ENCODE measurements around the gene VSNL1.
"Not testable (repeated sequence)": the region's sequence is repeated elsewhere in the genome, so short reads cannot be mapped to it uniquely, and the experiment has no call there.

The VSNL1 gene

GRCh38 chr2:17557596-17557995 is 17.1 kb downstream of the VSNL1 start:
- H3K27me3 Mint-ChIP-seq = no peaks in the 10 kb centered on the region
- no peak overlapping the region for H3K27ac Mint-ChIP-seq
- no peaks in the 10 kb centered on the region for H3K36me3 Mint-ChIP-seq (ENCODE audit: low read depth)
- H3K4me3 Mint-ChIP-seq = no peak overlapping the region
- H3K9me3 Mint-ChIP-seq = no peaks in the 10 kb centered on the region
- H3K4me1 Mint-ChIP-seq (ENCODE audit: low read depth) = no peaks in the 10 kb centered on the region
- DNase-seq = no peak

GRCh38 chr2:17558053-17558452 is 17.6 kb downstream of the VSNL1 start:
- H3K9me3 Mint-ChIP-seq = no peaks in the 10 kb centered on the region
- DNase-seq = no peak
- no peak overlapping the region for H3K4me3 Mint-ChIP-seq
- H3K27me3 Mint-ChIP-seq = no peaks in the 10 kb centered on the region
- no peak overlapping the region for H3K27ac Mint-ChIP-seq
- H3K36me3 Mint-ChIP-seq (ENCODE audit: low read depth) = no peaks in the 10 kb centered on the region
- H3K4me1 Mint-ChIP-seq (ENCODE audit: low read depth) = no peaks in the 10 kb centered on the region

- DNase-seq = no peak
- H3K4me1 Mint-ChIP-seq (ENCODE audit: low read depth) = no peaks in the 10 kb centered on the region
- H3K27ac Mint-ChIP-seq = no peak overlapping the region
- H3K27me3 Mint-ChIP-seq = no peaks in the 10 kb centered on the region
- H3K4me3 Mint-ChIP-seq = no peak overlapping the region
- H3K36me3 Mint-ChIP-seq (ENCODE audit: low read depth) = no peaks in the 10 kb centered on the region
- no peaks in the 10 kb centered on the region for H3K9me3 Mint-ChIP-seq
These were observed 18.4 kb downstream of the VSNL1 start for GRCh38 chr2:17558878-17559277.

GRCh38 chr2:17565726-17566125 is 25.2 kb downstream of the VSNL1 start:
- not testable (repeated sequence) for H3K27ac Mint-ChIP-seq; DNase-seq; H3K36me3 Mint-ChIP-seq (ENCODE audit: low read depth); H3K27me3 Mint-ChIP-seq; H3K4me1 Mint-ChIP-seq (ENCODE audit: low read depth); H3K9me3 Mint-ChIP-seq; H3K4me3 Mint-ChIP-seq

GRCh38 chr2:17571681-17572080 is 31.2 kb downstream of the VSNL1 start:
- Mint-ChIP-seq H3K27ac (no peak overlapping the region), H3K4me3 (no peak overlapping the region), H3K4me1 (ENCODE audit: low read depth) (no peaks in the 10 kb centered on the region), H3K36me3 (ENCODE audit: low read depth) (no peaks in the 10 kb centered on the region), H3K27me3 (peaks cover 3% of the 10 kb centered on the region), H3K9me3 (no peaks in the 10 kb centered on the region)
- DNase-seq = no peak

GRCh38 chr2:17573085-17573803 is 32.7 kb downstream of the VSNL1 start:
- no peak for DNase-seq
- Mint-ChIP-seq H3K36me3 (ENCODE audit: low read depth) (no peaks in the 10 kb centered on the region), H3K4me3 (no peak overlapping the region), H3K27me3 (peaks cover 3% of the 10 kb centered on the region), H3K4me1 (ENCODE audit: low read depth) (no peaks in the 10 kb centered on the region), H3K9me3 (no peaks in the 10 kb centered on the region), H3K27ac (no peak overlapping the region)

GRCh38 chr2:17573804-17574175 is 33.3 kb downstream of the VSNL1 start:
- no peak for DNase-seq

GRCh38 chr2:17574406-17575073 is 34.0 kb downstream of the VSNL1 start:
- Mint-ChIP-seq H3K4me1 (ENCODE audit: low read depth) (no peaks in the 10 kb centered on the region), H3K27me3 (peaks cover 3% of the 10 kb centered on the region), H3K27ac (no peak overlapping the region), H3K4me3 (no peak overlapping the region), H3K36me3 (ENCODE audit: low read depth) (no peaks in the 10 kb centered on the region), H3K9me3 (no peaks in the 10 kb centered on the region)
- no peak for DNase-seq

More at GRCh38 chr2:17573804-17574175, 33.3 kb downstream of the VSNL1 start:
- Mint-ChIP-seq H3K4me1 (ENCODE audit: low read depth) (no peaks in the 10 kb centered on the region), H3K36me3 (ENCODE audit: low read depth) (no peaks in the 10 kb centered on the region), H3K4me3 (no peak overlapping the region), H3K9me3 (no peaks in the 10 kb centered on the region), H3K27me3 (peaks cover 3% of the 10 kb centered on the region), H3K27ac (no peak overlapping the region)

- Mint-ChIP-seq H3K4me1 (ENCODE audit: low read depth) (no peaks in the 10 kb centered on the region), H3K36me3 (ENCODE audit: low read depth) (no peaks in the 10 kb centered on the region), H3K4me3 (no peak overlapping the region), H3K27me3 (peaks cover 3% of the 10 kb centered on the region), H3K9me3 (no peaks in the 10 kb centered on the region), H3K27ac (no peak overlapping the region)
- DNase-seq = no peak
These were observed 36.3 kb downstream of the VSNL1 start for GRCh38 chr2:17576802-17577201.

GRCh38 chr2:17578466-17578928 is 38.0 kb downstream of the VSNL1 start:
- H3K27ac Mint-ChIP-seq = no peak overlapping the region
- H3K9me3 Mint-ChIP-seq = no peaks in the 10 kb centered on the region
- no peak overlapping the region for H3K4me3 Mint-ChIP-seq
- no peaks in the 10 kb centered on the region for H3K4me1 Mint-ChIP-seq (ENCODE audit: low read depth)
- no peak for DNase-seq
- H3K36me3 Mint-ChIP-seq (ENCODE audit: low read depth) = no peaks in the 10 kb centered on the region
- peaks cover 3% of the 10 kb centered on the region for H3K27me3 Mint-ChIP-seq

- Mint-ChIP-seq H3K9me3 (no peaks in the 10 kb centered on the region), H3K27ac (no peak overlapping the region)
These were observed 39.3 kb downstream of the VSNL1 start for GRCh38 chr2:17579605-17580318.

GRCh38 chr2:17580319-17580715 is 39.8 kb downstream of the VSNL1 start:
- Mint-ChIP-seq H3K36me3 (ENCODE audit: low read depth) (no peaks in the 10 kb centered on the region), H3K9me3 (no peaks in the 10 kb centered on the region), H3K27me3 (no peaks in the 10 kb centered on the region), H3K4me3 (no peak overlapping the region), H3K27ac (no peak overlapping the region), H3K4me1 (ENCODE audit: low read depth) (no peaks in the 10 kb centered on the region)
- DNase-seq = no peak

More at GRCh38 chr2:17579605-17580318, 39.3 kb downstream of the VSNL1 start:
- Mint-ChIP-seq H3K4me3 (no peak overlapping the region), H3K27me3 (peaks cover 3% of the 10 kb centered on the region), H3K36me3 (ENCODE audit: low read depth) (no peaks in the 10 kb centered on the region), H3K4me1 (ENCODE audit: low read depth) (no peaks in the 10 kb centered on the region)
- DNase-seq = no peak

- no peak for DNase-seq
- no peak overlapping the region for H3K4me3 Mint-ChIP-seq
- no peaks in the 10 kb centered on the region for H3K36me3 Mint-ChIP-seq (ENCODE audit: low read depth)
- no peak overlapping the region for H3K27ac Mint-ChIP-seq
- H3K27me3 Mint-ChIP-seq = no peaks in the 10 kb centered on the region
- no peaks in the 10 kb centered on the region for H3K9me3 Mint-ChIP-seq
- no peaks in the 10 kb centered on the region for H3K4me1 Mint-ChIP-seq (ENCODE audit: low read depth)
These were observed 41.3 kb downstream of the VSNL1 start for GRCh38 chr2:17581831-17582230.

- Mint-ChIP-seq H3K27ac (no peak overlapping the region), H3K36me3 (ENCODE audit: low read depth) (no peaks in the 10 kb centered on the region), H3K9me3 (no peaks in the 10 kb centered on the region), H3K27me3 (peaks cover 4% of the 10 kb centered on the region), H3K4me3 (no peak overlapping the region), H3K4me1 (ENCODE audit: low read depth) (no peaks in the 10 kb centered on the region)
- DNase-seq = no peak
These were observed 42.7 kb downstream of the VSNL1 start for GRCh38 chr2:17583166-17583565.

- Mint-ChIP-seq H3K36me3 (ENCODE audit: low read depth) (no peaks in the 10 kb centered on the region), H3K4me1 (ENCODE audit: low read depth) (no peaks in the 10 kb centered on the region), H3K27me3 (peaks cover 4% of the 10 kb centered on the region), H3K27ac (no peak overlapping the region), H3K4me3 (no peak overlapping the region), H3K9me3 (no peaks in the 10 kb centered on the region)
- no peak for DNase-seq
These were observed 43.1 kb downstream of the VSNL1 start for GRCh38 chr2:17583646-17584045.
